GM21737 (cell line): ENCODE data around the gene HTR4.

Experiments
- ATAC-seq: cut with Tn5 transposase; IDR thresholded peaks from one replicate; pipeline ENCODE4 v1.9.1; 2021; ENCODE audit warnings: mild to moderate bottlenecking, moderate library complexity; ENCODE audit not compliant: unreplicated experiment

The HTR4 gene

DNA sequence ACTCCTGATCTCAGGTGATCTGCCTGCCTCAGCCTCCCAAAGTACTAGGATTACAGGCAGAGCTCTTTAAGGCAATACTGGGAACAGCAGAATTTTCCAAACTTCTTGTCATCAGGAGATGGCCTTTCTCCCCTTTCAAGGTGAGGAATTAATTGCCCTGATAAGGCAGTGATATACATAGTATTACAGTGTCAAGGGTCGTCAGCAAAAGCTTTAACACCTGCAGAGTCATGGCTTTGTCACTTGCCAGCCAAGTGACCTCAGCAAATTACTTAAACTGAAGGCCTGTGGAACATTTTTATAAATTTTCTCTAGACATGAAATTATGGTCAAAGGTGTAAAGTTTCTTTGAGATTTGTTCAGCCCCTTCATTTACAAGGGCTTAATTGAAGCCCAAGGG lies 211.1 kb downstream of the HTR4 start:
- no peak for ATAC-seq

DNA sequence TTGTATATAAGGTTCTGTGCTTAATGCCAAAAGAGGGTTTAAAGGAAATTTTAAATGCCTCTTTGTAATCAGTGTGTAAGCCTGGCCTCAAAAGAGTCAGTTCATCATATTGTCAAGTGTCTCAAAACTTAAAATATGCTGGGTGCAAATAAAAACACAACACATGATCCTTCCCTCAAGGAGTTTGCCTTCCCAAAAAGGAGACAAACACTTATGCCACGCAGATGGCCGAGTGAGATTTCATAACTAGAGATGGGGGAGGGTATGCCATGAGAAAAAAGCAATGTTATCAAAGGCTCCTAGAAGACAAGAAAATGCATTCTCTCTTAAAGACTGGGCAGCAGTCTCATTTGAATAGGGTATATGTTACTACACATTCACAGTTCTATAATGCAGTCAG lies 215.4 kb downstream of the HTR4 start:
- ATAC-seq: no peak

DNA sequence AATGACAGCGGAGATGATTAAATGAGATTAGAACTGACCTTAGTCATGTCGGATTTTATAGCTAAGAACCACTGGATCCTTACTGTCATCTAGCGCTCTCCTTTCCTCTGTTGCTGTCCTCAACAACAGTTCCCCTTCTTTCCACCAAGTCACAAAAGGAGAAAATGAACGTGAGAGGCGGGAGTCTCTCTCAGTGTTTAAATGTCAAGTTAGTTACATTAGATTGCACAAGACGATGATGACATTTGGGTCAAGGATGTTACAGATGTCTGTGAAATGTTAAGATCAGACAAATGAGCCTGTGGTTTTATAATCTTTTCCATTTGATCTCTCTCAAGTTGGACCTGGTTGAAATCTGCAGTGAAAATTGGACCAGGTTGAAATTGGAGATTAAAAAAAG lies 217.1 kb downstream of the HTR4 start:
- no peak for ATAC-seq

DNA sequence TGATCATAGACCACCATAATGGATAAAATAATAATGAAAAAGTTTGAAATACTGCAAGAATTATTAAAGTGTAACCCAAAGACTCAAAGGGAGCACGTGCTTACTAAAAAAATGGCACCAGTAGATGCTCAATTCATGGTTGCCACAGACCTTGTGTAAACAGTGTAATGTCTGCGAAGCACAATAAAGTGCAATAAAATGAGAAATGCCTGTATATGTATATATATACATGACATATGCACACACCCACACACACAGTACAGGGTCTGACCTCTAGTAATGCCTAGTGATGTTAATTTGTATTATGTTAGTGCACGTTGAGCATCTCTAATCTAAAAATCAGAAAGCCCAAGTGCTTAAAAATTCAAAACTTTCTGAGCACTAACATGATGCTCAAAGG lies 218.3 kb downstream of the HTR4 start:
- ATAC-seq: no peak

DNA sequence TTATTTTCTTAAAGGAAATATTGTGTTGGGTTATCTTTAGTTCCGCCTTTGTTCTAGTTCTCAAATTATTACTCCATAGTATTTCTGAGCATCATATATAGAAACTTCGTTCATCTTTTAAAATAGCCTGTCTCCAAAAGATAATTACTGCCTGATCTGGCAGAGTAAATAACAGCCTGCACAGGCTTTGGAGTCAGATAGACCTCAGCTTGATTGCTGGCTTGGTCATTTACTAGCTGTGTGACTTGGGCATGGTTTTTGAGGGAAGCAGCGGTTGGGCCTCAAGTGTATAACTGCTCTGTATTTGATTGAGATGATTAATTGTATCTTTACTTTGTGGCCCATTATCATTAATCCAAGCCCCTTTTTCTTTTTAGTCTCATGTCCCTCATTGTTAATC lies 220.5 kb downstream of the HTR4 start:
- ATAC-seq: no peak
